Stimulated activated CD4-positive, alpha-beta T cell treated with anti-CD3 and anti-CD28 coated beads, TNF-alpha, amount 100 ng/mL, for 1 hour (primary cell): ENCODE results near the gene KRAS.
"Not testable (repeated sequence)": the region's sequence is repeated elsewhere in the genome, so short reads cannot be mapped to it uniquely, and the experiment has no call there.

Experiments
- DNase-seq, 3 donors: peaks; one replicate each; pipeline ENCODE4 v3.0.0-alpha.2; 2020; ENCODE audit warnings: low read depth in 3 of 3, low spot score in 1 of 3

KRAS gene

GRCh38 chr12:25250744-25251730 is at the start of gene KRAS:
TSS of gene KRAS (minus strand) at chr12:25250929.
- DNase-seq: peak; percentile 75 to 84 (median 83)

GRCh38 chr12:25296381-25296780 is 45.7 kb upstream of the KRAS start:
- DNase-seq: no peak

GRCh38 chr12:25295361-25295760 is 44.6 kb upstream of the KRAS start:
- DNase-seq: no peak

- no peak for DNase-seq
Observed at GRCh38 chr12:25293653-25294052, 42.9 kb upstream of the KRAS start.

GRCh38 chr12:25292810-25293221 is 42.1 kb upstream of the KRAS start:
- DNase-seq: not testable (repeated sequence)

GRCh38 chr12:25287610-25288009 is 36.9 kb upstream of the KRAS start:
- no peak for DNase-seq

GRCh38 chr12:25286837-25287236 is 36.1 kb upstream of the KRAS start:
- DNase-seq: no peak

- no peak for DNase-seq
Observed at GRCh38 chr12:25284024-25284423, 33.3 kb upstream of the KRAS start.

- no peak for DNase-seq
Observed at GRCh38 chr12:25283006-25283405, 32.3 kb upstream of the KRAS start.

GRCh38 chr12:25280082-25280481 is 29.4 kb upstream of the KRAS start:
- no peak for DNase-seq

GRCh38 chr12:25278269-25278668 is 27.5 kb upstream of the KRAS start:
- no peak for DNase-seq

GRCh38 chr12:25276199-25276937 is 25.6 kb upstream of the KRAS start:
- DNase-seq: peak; percentile 2 to 39 (median 20)

GRCh38 chr12:25271486-25272098 is 20.9 kb upstream of the KRAS start:
- DNase-seq: no peak

GRCh38 chr12:25269701-25270100 is 19.0 kb upstream of the KRAS start:
- DNase-seq: no peak

- no peak for DNase-seq
Observed at GRCh38 chr12:25266497-25266896, 15.8 kb upstream of the KRAS start.

GRCh38 chr12:25264862-25265261 is 14.1 kb upstream of the KRAS start:
- no peak for DNase-seq

- no peak for DNase-seq
Observed at GRCh38 chr12:25264114-25264513, 13.4 kb upstream of the KRAS start.

GRCh38 chr12:25263594-25263993 is 12.9 kb upstream of the KRAS start:
- DNase-seq: no peak

GRCh38 chr12:25262389-25263074 is 11.8 kb upstream of the KRAS start:
- no peak for DNase-seq

GRCh38 chr12:25257590-25258324 is 7.0 kb upstream of the KRAS start:
- no peak for DNase-seq
